Measurements from ENCODE around the gene SEC14L5.
"Not testable (repeated sequence)": the region's sequence is repeated elsewhere in the genome, so short reads cannot be mapped to it uniquely, and the experiment has no call there.

The SEC14L5 gene

GRCh38 chr16:5044581-5044980, 86.5 kb downstream of the SEC14L5 start:
- DNase-seq = not testable (repeated sequence)

GRCh38 chr16:5045499-5046115, 87.5 kb downstream of the SEC14L5 start:
- no peak for DNase-seq

- DNase-seq = no peak
These were observed 88.8 kb downstream of the SEC14L5 start for GRCh38 chr16:5046914-5047313.

DNA sequence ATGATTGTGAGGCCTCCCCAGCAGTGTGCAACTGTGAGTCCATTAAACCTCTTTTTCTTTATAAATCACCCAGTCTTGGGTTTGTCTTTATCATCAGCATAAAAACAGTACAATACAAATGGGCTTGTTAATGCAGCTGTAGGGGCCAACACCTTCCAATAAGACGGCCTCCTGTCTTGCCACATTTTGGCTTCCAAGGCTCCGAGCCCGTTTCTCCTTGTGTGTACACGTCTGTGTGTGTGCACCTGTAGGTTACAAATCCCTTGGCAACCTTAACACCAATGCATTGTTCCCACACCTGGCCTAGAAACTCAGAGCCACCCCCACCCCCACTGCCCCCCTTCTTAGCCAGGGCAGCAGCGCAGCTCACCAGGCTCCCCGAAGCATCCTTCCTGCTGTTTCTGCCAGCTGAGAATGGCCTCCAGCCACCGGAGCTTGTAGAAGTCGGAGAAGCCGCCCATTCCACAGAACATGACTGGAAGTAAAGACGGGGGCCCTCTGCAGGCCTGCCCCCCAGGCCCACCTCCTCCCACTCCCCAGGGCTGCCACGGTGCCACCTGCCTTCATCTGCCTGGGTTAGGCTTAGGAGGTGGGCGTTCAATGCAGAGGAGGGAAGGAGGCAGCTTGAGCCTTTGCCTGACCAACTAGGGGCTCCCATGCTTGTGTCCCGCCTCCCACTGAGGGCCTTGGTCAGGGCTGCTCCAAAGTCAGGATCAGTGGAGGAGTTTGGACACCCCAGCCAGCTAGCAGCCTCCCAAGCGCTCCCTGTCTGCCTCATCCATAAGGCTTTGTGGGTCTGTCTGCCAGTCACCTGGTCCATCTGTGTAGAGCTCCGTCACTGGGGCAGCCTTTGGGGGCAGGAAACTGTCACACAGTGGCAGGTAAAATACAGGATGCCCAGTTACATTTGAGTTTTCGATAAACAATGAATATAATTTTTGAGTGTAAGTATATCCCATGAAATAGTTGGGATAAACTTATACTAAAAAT, 97.0 kb downstream of the SEC14L5 start:
- DNase-seq = no peak

DNA sequence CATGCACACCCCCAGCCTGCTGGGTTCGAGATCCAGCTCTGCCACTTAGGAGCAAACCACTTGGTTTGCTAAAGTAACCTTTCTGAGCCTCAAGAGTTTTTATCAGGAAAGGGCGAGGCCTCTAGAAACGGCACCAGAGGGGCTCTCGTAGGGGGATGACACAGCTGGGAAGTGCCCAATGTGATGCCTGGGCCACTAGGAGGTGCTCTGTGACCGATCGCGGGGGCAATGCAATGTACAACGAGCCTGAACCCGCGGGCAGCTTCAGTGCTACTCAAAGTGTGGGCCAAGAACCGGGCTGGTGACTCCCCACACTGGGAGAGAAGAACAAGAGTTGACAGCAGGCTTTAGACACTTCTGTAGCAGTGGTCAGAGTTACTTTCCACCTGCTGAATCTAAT, 98.2 kb downstream of the SEC14L5 start:
- peak; percentile 47 for DNase-seq

DNA sequence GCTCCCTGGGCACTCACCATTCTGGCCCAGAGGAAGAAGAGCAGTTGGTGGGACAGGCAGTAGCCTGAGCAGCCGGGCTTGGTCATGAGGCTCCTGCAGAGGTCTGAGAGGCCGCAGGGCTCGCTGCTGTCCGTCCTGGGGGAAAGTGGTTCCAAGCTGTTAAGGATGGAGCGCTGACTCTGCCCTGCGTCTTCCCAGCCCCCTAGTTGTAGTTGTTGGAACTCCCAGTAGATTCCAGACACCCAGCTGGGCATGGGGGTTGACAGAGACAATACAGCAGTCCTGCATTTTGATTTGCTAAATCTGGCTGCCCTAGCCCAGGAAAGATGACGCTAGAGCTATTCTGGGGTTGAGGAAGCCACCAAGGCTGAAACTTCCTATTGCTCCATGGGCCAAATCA, 100.3 kb downstream of the SEC14L5 start:
- DNase-seq = no peak

DNA sequence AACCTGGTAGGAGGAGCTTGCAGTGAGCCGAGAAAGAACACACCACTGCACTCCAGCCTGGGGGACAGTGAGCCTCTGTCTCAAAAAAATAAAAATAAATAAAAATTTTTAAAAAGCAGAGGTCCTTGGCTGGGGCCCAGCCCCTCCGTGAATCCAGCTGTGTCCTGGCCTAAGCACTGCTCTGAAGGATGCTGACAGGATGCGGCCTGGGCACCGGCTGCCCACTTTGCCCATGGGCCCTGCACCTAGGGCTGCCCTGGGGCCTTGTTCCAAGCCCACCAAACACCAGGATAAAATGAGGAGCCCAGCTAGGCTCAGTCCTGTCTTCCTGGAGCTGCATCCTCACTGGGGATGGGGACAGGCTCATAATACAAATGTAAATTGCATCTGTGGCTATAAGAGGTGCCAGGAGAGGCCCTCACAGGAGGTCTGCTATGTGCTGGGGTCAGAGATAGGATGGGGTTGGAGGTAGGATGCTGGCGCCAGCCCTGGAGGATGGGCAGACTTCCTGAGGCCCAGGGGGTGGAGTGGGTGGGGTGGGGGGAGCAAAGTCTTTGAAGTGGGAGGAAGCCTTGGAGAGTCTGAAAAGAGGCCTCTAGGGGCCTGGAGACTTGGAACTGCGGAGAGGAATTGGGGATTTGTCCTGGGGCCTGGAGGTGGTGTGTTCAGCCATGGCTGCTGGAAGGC, 101.4 kb downstream of the SEC14L5 start:
- no peak for DNase-seq

DNA sequence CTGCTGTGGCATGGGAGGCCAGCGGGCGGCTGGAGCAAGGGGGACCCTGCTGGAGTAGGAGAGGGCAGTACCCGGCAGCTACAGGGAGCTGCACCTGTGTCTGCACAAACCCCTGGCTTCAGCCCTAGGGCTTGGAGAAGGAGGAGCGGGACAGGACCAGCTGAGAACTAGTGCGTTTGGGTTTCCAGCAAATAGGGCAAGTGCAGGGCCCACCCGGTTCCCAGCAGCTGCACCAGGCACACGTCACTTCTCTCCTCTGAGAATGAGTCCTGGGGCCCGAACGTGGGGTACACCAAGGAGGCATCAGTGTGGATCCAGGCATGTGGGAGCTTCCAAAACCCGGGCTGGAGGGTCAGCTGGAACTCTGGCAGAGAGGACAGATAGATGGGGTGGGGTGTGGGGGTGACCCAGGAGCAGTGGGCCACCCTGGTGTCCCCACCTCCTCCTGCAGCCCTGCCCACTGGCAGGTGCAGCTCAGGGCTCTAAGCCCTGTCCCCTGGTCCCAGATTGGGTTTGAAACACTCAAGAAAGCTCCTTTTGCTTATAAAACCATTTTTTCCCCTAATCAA, 102.0 kb downstream of the SEC14L5 start:
- DNase-seq = no peak

GRCh38 chr16:5062051-5062450, 103.9 kb downstream of the SEC14L5 start:
- no peak for DNase-seq

- no peak for DNase-seq
These were observed 104.9 kb downstream of the SEC14L5 start for GRCh38 chr16:5062790-5063765.

DNA sequence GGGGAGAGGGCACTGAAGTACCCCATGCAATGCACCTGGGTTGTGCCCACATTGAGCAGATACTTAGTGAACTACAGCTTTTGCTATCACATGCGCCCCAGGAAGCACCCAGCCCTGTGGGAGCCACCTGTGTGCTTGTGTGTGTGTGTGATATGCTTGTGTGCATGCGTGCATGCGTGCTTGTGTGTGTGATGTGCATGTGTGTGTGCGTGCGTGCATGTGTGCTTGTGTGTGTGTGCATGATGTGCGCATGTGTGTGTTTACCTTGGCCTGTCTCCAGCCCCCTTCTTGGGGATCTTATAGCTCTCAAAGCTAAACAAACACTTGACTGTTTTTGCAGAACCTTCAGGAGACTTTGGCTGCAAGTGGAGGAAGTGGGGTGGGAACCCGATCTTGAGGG, 106.8 kb downstream of the SEC14L5 start:
- DNase-seq = no peak

- no peak for DNase-seq
These were observed 107.2 kb downstream of the SEC14L5 start for GRCh38 chr16:5065326-5065725.

GRCh38 chr16:5065813-5066212, 107.7 kb downstream of the SEC14L5 start, which contains the start of gene C16orf89:
Gene C16orf89, minus strand, starts transcription at chr16:5065956. Its CDS starts 48 bp downstream, at chr16:5065908.
- DNase-seq = no peak

DNA sequence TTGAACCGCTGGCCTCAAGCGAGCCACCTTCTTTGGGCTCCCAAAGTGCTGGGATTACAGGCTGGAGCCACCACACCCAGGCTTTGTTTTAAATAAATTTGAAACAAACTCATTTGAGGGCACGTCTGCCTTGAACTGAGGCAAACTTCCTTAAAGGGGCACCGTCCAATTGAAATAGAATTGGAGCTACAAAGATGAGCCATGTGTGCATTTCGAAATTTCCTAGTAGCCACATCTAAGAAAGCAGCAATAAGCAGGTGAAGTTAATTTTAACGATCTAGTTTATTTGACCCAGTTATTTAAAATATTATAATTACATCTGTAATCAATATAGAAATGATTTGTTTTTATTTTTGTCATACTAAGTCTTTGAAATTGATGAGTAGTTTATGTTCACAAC, 108.4 kb downstream of the SEC14L5 start:
- no peak for DNase-seq
